ENCODE results near the gene KRT73. TPM values are rescaled to one million over a fixed set of nuclear protein-coding genes. Genes with fewer than 3 reads are reported as not detected.
"Not testable (repeated sequence)": the region's sequence is repeated elsewhere in the genome, so short reads cannot be mapped to it uniquely, and the experiment has no call there.

Gene KRT73
- total RNA-seq, 1 donor from 2014 or later, result not detected

DNA sequence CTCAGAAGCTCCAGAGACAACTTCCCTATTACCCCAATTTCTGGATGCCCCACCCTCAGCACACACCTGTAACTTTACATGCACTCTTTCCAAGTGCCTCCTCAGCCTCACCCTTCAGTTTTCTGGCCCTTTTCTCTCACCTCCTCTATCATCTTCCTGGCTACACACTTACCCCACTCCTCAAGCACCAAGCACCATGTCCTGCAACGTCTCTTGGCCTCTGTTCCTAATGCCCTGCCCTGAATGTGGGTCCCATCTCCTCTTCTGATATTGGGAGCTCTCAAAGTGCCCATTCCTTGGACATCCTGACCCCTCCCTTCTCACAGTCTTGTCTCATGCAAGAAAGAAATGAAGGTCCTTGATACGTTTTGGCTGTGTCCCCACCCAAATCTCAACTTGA, 18.3 kb downstream of the KRT73 start:
- no peak for DNase-seq

DNA sequence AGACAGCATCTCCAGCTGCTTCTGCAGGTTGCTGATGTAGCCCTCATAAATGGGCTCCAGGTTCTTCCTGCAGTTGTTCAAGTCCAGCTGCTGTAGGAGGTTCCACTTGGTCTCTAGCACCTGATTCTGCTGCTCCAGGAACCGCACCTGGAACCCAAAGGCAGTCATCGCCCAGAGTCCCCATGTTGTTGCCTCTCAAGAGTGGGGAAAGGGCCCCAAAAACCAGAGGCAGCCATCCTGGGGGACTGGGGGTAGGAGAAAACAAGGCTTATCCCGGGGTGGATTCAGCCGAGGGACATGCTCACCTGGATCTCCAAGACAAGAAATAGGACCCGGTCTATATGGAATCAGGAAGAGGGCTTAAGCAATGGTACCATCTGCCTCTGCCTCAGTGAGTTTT, 19.4 kb downstream of the KRT73 start:
- no peak for DNase-seq

GRCh38 chr12:52594237-52594636, 24.1 kb downstream of the KRT73 start:
- not testable (repeated sequence) for DNase-seq

- no peak for DNase-seq
Observed at GRCh38 chr12:52591521-52591920, 26.8 kb downstream of the KRT73 start.

GRCh38 chr12:52590021-52590420, 28.3 kb downstream of the KRT73 start:
- no peak for DNase-seq

GRCh38 chr12:52587563-52587962, 30.8 kb downstream of the KRT73 start:
- no peak for DNase-seq

DNA sequence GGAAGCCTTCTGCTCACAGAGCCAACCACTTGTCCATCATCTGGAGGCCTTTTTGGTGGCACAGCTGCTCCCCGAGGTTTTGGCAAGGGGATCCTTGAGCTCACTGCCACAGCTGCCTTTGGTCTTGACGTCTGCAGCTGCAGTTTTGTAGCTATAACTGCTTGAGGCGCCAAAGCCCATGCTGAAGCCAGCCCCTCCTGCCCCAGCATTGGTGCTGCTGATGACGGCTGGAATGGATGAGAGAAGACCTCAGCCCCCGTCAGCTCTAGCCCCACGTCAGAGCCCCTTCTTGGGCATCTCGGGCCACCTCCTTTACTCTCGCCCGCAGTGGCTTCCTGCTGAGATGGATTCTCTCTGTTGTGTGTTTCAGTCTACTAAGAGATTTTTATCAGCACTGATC, 32.4 kb downstream of the KRT73 start:
- DNase-seq, result no peak

DNA sequence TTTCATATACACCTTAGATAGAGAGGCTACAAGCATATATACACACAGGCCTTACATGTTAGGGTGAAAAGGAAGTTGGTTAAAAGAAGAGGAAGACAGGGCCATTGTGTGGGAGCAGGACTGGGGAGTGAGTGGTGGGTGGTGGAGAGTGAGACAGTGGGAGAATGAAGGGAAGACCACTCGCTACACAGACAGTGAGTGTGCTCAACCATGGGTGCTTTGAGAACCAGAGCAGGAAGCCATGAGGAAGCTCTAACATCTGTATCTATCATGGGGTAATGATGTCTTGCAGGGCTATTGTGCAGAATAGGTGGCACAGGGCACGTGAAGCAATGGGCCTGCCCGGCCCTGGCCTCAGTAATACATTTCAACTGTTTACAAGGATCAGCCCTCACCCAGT, 33.3 kb downstream of the KRT73 start:
- no peak for DNase-seq

DNA sequence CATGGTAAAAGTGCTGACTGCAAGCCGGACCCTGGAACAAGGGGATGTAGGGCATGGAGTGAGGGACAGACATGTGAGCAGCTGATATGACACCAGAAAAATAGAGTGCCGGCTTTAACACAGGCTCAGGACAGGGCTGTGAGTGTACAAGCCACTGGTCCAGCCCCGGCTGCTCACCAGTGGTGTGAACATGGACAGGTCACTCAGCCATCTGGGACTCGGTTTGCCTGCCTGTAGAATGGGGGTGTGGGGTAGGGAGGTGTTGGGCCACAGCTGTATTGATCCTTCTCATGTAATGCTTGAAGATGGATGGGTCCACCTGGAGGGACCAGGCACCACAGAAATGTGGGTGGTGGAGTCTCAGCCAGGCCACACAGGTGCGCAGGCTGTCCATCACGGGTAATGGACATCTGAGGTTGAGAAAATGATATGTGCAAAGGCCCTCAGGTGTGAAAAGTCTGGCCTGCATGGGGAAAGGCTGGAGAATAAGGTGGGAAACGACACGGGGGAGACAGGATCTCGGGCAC, 34.1 kb downstream of the KRT73 start:
- DNase-seq, result no peak

- no peak for DNase-seq
Observed at GRCh38 chr12:52582971-52583456, 35.3 kb downstream of the KRT73 start.

DNA sequence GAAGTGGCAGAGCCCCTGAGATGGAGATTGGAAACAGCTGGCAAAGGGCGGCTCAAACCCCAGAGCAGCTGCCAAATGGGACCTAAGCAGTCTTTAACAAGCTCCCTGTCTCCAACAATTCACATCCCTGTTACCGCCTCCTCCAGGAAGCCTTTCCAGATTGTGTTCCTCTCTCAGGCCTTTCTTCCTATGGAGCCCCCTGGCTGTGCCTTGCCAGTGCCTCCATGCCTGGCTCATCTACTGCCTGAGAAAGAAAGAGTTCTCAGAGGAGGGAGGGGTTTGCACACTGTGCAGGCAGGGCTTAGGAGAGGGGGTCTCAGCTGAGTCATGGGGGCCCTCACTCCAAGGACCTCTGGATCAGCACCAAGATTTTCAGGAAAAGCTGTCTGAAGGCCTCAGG, 35.9 kb downstream of the KRT73 start:
- no peak for DNase-seq

DNA sequence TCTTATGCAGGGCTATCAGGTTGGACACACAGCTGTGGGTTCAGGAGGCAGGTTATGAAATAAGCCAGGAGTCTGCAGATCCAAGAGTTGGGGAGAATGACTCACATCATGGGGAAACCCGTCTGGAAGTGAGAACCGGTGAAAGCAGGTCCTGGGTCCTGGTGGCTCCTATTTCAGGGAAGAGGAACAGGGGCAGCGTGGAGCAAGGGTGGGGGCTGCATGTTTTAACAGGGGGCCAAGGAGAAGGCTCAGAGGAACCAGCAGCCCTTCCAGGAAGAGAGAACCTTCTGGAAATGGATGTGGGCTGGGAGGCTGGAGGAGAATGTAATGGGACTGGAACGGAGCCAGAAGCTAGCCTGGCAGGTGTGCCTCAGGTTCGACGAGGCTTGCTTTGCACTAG, 36.9 kb downstream of the KRT73 start:
- no peak for DNase-seq

DNA sequence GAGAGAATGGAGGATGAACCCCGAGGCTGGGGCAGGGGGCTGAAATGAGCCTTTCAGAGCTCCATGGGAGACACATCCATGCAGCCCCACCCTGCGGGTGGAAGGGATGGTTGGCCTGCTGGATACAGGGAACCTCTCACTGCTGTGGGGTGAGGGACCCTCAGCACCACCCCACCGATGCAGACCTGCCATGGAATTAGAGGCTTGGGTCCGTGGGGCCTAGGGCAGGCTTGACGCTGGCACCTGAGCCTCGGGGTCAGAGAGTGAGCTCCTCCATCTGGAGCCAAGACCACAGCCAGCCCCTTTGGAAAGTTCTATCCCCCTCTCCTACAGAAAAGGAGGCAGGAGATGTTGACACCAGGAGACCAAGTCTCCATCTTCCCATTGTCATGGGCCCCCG, 37.3 kb downstream of the KRT73 start:
- no peak for DNase-seq

DNA sequence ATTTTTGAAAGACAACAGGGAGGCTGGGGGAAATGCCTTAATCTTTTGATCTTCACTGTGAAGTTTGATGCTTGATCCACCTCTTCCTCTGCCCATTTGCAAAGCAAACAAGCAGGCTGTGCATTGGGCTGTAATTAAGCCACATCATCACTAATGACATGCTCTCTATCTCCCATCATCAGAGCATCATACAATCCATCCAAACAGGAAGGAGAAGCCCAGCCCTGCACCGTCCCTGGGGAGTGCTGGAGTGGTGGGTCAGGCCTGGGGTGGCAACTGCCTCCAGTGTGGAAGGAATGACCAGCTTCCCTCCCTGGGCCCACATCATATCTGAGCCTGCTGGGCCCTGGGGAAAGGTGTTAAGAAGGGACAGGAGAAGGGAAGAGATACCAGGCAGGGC, 37.9 kb downstream of the KRT73 start:
- DNase-seq, result no peak

GRCh38 chr12:52579468-52580465, 38.6 kb downstream of the KRT73 start:
- no peak for DNase-seq

DNA sequence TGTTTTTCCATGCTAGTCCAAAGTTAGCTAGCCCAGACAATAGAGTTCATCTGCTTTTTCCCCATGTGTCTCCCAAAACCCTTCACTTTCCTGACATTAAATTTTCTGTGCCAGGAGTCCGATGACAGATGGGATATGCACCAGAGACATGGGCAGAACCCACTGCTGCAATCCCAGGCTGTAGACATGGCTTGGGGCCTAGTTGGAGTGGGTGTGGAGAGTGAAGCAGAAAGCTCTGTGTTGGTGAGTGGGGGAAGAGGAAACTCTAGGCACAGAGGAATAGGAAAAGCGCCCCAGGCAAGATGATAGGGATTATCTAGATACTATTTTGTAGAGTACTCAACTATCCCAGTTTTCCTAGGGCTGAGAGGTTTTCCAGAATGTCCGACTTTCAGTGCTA, 39.9 kb downstream of the KRT73 start:
- DNase-seq, result no peak

GRCh38 chr12:52577316-52577715, 41.0 kb downstream of the KRT73 start:
- DNase-seq, result no peak

GRCh38 chr12:52575948-52576347, 42.4 kb downstream of the KRT73 start:
- DNase-seq, result no peak

DNA sequence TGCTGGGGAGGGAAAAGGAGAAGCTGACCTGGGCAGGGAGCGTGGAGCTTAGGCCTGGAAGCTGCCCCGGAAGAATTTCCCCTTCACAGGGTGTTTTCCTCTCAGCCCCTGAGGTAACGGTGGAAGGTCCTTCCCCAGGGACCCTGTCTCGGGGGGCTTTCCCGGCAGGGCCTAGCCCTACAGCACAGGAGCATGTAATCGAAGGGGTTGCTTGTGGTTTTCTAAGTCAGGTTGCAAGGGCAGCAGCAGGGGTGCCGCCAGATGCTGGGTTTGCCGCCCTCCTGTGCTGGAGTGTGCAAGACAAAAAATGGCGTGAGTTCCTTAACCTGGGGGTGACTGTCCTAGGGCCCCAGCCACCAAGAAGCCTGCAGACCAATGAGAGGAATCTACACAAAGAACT, 43.1 kb downstream of the KRT73 start:
- no peak for DNase-seq

GRCh38 chr12:52573743-52574142, 44.6 kb downstream of the KRT73 start, which contains the start of gene KRT74:
TSS of gene KRT74 (minus strand) at chr12:52573843. CDS start at chr12:52573777, 66 bp downstream.
- DNase-seq, result no peak

DNA sequence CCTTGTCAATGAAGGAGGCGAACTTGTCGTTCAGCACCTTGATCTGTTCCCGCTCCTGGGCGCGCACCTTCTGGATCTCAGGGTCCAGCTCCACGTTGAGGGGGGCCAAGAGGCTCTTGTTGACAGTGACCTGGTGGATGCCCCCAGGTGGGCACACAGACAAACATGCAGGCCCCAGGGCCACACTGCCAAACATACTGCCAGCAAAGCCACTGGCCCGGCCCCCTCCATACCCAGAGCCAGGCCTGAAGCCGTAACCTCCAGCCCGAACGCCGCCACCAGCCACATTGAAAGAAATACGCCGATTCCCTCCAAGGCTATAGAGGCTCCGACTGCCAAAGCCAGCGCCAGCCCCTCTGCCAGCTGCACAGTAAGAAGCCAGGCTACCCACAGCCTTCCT, 45.1 kb downstream of the KRT73 start:
- DNase-seq, result no peak

DNA sequence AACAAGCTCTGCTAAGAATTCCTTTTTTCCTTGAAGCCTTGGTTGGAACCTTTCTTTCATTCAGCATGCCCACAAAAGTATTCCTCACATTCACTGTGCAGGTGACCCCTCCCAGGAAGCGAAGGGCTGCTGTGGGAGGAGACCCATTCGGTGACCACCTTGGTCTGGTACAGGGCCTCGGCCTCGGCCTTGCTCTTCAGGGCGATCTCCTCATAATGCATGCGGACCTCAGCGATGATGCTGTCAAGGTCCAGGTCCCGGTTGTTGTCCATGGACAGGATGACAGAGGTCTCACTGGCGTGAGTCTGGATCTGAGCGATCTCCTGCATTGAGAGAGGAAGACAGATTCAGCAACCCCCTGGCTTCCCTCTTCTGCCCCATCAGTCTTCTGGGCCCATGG, 47.8 kb downstream of the KRT73 start:
- DNase-seq, result no peak

DNA sequence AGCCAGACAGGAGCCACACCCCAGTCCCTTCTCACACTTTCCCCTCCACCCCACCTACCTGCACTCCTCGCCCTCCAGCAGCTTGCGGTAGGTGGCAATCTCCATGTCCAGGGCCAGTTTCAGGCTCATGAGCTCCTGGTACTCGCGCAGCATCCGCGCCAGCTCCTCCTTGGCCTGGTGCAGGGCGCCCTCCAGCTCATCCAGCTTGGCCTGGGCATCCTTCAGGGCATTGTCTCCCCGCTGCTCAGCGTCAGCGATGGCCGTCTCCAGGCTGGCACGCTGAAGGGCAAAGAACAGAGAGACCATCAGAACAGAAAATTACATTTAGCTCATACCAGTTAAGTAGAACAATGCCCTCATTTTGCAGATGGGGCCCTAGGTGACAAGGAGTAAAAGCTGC, 50.2 kb downstream of the KRT73 start:
- no peak for DNase-seq

DNA sequence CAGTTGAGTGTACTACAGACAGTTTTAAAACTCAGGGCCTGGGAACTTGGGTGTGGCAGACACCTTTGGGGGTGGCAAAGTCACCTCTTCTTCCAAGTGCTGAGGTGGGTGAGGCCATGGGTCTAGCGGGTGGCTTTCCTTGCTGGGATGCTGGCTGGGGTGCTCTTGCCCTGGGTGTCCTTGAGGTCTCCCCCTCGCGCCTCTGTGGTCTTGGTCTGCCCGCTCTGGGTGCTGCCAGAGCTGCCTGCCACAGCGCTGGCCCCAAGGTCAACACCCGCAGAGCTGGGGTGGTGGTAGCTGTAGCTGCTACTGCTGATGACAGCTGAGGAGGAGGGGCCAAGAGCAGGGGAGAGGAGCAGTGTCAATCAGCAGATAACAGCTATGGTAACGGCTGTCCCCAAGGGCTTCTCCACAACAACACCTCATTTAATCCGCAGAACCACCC, 51.5 kb downstream of the KRT73 start:
- DNase-seq, result no peak
